HG02763 (cell line): Measurements from ENCODE around the gene SNX24.
"Not testable (repeated sequence)": the region's sequence is repeated elsewhere in the genome, so short reads cannot be mapped to it uniquely, and the experiment has no call there.

Source experiments
- ATAC-seq: cut with Tn5 transposase; IDR thresholded peaks from one replicate; pipeline ENCODE4 v1.9.1; 2021; ENCODE audit warnings: mild to moderate bottlenecking, moderate library complexity; ENCODE audit not compliant: unreplicated experiment

SNX24 gene

DNA sequence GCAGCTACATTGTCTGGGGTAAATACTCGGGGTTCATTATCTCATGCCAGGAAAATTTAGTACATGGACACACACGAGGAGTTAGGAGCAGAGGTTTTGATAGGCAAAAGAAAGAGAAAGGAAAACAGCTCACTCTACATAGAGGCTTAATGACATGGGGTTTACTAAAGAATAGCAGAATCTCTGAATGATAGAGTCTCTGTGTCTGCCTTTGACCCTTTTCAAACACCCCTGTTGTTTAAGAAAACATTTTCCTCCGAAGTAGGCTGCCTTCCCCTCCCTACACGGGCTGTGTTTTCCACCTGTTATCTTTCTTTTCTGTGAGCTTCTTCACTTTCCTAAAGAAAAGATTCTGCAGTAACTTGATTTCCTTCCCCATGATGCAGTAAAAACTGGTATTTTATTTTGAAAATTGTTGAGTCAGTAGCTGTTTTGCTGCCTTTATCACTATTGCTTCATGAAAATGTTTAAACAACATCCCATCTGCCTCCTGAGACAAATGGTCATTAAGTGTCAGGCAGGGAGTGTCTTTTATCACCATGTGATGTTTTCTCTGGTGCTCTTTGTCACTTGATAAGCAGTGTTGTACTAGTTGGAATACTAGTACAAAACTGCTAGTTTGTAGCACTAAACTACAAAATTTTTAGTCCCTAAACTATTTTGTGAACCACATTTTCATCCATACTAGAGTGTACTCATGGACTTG is 114.5 kb downstream of the SNX24 start:
- ATAC-seq = no peak

GRCh38 chr5:122963305-122963704 is 117.9 kb downstream of the SNX24 start:
- no peak for ATAC-seq

GRCh38 chr5:122965111-122965510 is 119.7 kb downstream of the SNX24 start:
- ATAC-seq = no peak

DNA sequence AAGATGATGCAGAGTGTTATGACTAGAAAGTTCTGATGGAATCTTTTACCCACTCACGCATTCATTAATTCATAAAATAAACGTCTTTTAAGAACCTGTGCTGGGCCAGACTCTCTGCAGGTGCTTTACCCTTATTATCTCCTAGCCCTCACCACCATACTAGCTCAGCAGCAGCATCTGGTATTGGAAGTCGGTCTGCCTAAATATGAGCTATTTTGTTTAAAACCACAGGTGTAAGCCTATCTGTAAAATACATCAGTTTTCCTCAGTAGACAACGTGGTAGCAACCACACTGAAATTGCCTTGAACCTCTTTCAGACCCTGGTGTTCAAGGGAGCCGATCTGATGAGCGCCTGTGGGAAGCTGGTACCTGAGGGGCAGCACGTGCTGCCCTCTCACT is 121.7 kb downstream of the SNX24 start:
- ATAC-seq = peak; percentile 26

DNA sequence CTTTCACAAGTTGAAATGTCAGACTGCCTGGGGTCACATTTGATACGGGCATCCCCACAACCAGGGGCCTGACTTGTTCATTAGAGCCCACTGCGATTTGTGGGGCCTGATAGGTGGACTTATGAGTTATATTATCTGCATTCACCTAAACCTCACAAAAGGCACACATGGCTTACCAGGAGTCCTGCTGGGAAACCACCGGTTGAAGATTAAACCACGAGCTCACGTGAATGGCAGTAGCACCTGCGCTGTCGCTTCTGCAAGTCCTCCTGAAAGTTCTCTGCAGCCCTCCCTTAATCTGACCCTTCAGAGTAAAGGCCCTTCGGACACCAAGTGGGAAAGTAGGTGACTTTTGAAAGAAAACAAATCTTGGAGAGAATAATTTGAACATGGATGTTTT is 122.2 kb downstream of the SNX24 start:
- peak; percentile 96 for ATAC-seq

DNA sequence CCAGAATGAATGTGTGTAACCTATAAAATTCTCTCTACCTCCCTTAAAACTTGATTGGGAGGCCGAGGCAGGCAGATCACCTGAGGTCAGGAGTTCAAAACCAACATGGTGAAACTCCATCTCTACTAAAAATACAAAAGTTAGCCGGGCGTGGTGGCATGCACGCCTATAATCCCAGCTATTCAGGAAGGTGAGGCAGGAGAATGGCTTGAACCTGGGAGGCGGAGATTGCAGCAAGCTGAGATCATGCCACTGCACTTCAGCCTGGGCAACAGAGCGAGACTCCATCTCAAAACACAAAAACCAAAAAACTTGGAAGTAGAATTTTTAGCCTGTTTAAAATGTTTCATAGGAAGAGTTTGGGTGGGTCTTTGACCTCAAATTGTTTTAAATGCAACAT is 122.6 kb downstream of the SNX24 start:
- ATAC-seq = not testable (repeated sequence)

- no peak for ATAC-seq
These were observed 125.9 kb downstream of the SNX24 start for GRCh38 chr5:122971333-122971732.

DNA sequence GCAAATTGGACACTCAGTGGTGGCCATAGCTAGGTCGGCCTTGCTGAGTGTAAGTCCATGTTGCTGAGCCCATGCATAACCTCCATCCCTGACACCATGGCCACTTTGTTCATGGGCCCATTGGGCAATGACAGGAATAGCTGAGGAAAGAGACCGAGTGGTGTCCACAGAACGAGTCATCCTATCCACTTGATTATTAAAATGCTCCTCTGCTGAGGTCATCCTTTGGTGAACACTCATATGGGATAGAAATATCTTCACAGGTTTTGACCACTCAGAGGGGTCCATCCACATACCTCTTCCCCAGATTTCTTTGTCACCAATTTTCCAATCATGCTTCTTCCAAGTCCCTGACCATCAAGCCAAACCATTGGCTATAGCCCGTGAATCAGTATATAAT is 127.5 kb downstream of the SNX24 start:
- no peak for ATAC-seq

DNA sequence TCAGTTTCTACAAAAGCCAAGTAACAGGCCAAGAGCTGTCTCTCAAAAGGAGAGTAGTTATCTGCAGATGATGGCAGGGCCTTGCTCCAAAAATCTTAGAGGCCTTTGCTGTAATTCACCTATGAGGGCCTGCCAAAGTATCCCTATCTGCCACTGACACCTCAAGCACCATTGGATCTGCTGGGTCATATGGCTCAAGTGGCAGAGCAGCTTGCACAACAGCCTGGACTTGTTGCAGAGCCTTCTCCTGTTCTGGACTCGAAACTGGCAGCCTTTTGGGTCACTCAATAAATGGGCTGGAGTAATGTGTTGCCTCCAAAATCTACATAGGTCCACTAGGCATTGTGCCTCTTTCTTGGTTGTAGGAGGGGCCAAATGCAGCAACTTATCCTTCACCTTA is 128.3 kb downstream of the SNX24 start:
- ATAC-seq = not testable (repeated sequence)

DNA sequence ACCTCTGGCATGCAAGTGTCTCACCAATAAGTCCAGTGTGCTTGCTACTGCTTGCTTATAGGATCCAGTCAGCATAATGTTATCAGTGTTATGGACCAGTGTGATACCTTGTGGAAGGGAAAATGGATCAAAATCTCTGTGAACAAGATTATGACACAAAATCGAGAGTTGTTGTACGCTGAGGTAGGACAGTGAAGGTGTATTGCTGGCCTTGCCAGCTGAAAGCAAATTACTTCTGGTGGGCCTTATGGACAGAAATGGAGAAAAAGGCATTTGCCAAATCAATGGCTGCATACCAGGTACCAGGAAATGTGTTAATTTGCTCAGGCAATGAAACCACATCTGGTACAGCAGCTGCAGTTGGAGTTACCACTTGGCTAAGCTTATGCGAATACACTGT is 128.8 kb downstream of the SNX24 start:
- not testable (repeated sequence) for ATAC-seq

DNA sequence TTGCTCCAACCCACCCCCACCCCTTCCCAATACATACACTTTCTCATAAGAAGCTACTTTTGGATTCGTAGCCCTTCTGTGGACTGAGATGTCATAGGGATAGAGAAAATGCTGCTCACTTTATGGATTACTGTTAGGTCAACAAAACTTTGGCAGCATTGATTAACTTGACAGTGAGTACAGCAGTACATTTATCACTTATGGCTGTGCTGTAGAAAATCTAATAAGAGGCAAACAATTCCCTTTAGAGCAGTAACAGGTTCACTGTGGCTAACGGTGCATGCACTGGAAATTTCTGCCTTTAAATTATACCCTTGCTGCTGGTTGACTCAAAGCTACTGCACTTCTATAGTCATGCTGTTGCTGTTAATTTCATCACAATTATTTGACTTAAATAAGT is 131.9 kb downstream of the SNX24 start:
- ATAC-seq = no peak

DNA sequence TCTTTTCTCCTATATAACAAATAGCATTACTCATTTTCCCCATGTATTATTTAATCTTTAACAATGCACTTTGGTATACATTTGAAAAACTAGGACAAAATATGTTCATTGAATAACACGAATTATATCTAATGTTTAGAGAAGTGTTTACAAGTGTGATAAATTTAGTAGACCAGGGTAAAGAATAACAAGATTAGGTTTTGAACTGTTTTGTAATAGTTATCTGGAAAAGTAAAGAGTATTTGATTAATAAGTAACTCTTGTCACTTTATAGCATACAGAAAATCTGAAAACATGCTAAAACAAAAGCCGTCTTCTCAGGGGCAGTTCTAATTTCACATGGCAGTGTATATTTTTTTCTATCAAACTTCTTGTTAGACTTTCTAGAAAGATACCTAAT is 132.7 kb downstream of the SNX24 start:
- ATAC-seq = no peak

- no peak for ATAC-seq
These were observed 133.4 kb downstream of the SNX24 start for GRCh38 chr5:122978644-122979297.

DNA sequence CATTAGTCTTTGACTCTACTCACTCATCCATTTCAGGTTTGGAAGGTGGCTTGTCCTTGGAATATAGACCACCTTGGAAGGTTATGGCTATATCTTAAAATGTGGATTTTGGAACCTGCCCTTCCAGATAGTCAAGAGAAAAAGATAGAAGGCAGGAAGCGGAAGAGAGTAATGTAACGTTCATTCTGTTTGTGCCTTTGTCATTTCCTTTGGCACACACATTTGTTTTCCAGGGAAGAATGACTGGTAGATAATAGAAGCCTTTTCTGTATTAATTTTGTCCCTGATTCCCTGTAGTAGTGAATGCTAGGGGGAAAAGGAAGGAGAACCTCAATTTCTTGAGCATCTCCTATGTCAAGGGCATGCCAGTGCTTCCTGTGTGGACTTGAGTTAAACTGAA is 136.4 kb downstream of the SNX24 start:
- ATAC-seq = no peak

DNA sequence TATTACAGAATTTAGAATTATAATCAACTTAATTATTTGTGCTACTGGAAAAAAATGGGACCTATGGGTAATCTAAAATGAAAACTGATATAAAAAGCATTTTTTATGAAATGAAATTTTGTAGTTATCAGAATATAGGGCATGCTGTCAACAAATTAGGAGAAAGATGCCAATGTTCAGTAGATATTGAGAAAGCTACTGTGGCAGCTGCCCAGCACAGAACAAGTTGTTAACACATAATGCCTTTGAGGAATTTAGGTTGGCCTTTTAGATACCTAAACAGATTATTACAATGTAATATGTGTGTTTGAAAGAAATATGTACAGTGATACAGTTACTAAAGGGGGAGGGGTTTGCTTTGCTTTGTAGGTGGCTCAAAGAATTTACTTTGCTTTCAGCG is 137.0 kb downstream of the SNX24 start:
- ATAC-seq = no peak

DNA sequence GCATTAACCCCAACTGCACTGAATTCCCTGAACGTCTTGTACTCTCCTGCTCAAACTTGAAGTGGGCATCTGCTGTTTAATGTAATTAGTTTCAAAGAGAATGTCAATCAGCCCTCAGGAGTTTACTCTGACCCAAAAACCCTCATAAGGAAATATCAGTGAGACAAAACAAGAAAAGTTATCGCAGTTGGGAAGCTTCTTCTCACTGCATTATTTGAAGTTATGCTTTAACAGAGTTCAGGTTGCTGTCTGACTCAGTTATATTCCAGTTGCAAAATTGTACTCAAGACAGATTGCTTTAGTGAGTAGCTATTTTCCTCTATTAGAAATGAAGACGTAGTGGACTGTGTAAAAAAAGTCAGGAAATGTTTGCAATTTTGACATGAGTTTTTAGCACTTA is 139.0 kb downstream of the SNX24 start:
- ATAC-seq = peak; percentile 36

- no peak for ATAC-seq
These were observed 139.7 kb downstream of the SNX24 start for GRCh38 chr5:122985006-122985700.

- ATAC-seq = peak; percentile 89
These were observed 140.7 kb downstream of the SNX24 start for GRCh38 chr5:122985954-122986721.

GRCh38 chr5:122996091-122996490 is 150.7 kb downstream of the SNX24 start:
- no peak for ATAC-seq

DNA sequence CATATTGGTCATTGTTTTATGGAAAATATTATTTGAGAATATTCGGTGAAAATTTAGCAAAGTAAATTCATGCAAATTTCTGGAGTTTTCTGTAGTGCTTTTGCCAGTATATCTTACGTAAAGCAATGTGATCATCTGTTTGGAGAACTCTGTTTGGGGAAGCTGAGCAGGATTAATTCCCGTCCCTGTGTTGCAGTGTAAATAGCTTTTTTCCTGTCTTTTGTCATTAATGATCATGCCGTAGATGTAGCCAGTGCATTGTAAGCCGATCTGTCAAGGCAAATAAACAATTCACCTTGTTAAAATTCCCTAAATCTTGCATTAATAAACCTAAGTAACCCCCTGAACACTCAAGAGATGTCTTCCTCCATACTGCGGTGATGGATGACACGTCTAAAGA is 151.9 kb downstream of the SNX24 start:
- ATAC-seq = no peak

DNA sequence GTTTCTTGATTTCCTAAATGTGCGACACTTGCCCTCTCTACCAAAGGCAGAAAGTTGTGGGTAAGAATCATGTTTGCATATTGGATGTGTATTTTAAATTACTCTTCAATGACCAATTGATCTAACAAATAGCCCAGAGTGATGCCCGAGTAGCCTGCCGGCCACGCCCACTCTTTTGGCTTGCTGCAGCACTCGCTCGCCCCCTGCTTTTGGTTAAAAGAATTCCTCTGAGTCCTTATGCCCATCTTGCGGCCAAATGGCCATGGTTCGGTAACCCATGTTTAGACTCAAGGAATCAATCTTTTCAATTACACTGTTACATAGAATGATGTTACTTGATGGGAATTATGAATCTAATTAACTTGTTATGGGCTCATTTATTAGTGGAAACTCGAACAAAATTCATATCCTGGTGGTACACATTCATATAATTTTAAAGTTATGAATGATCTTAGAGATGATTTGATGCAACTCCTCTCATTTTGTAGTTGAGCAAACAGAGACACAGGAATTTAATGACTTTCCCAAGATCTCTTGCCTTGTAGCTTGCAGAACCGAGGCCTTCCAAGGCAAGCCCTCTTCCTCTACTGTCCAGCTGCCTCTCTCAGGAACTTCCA is 154.6 kb downstream of the SNX24 start:
- ATAC-seq = peak; percentile 94
